ENCODE results near the gene SLC35E1. TPM values are rescaled to one million over a fixed set of nuclear protein-coding genes. Genes with fewer than 3 reads are reported as not detected.

SLC35E1 gene
- total RNA-seq, 1 experiment from 2014 or later: 61.0 TPM

GRCh38 chr19:16504271-16504670, 67.9 kb downstream of the SLC35E1 start:
- Histone ChIP-seq H3K9me3 (ENCODE audit: insufficient read depth, low read depth) (no peaks in the 10 kb centered on the region), H3K27ac (no peak overlapping the region), H3K36me3 (ENCODE audit: low read depth) (no peaks in the 10 kb centered on the region), H2AFZ (no peak overlapping the region), H3K79me2 (ENCODE audit: low read depth) (peaks cover 16% of the 10 kb centered on the region), H3F3A (ENCODE audit: insufficient read depth, low read depth) (peaks cover 10% of the 10 kb centered on the region), H4K20me1 (ENCODE audit: insufficient read depth) (no peaks in the 10 kb centered on the region), H3K27me3 (ENCODE audit: insufficient read depth, low read depth) (no peaks in the 10 kb centered on the region), H3K4me2 (no peak overlapping the region), H3K4me3 (no peak overlapping the region), H3K9me2 (ENCODE audit: insufficient read depth) (no peaks in the 10 kb centered on the region), H3K4me1 (replicated peaks; ENCODE audit: insufficient read depth) (peaks cover 8% of the 10 kb centered on the region)
- DNase-seq: no peak
- CTCF ChIA-PET: no interaction called here
- TF ChIP-seq CTCF (conservative IDR thresholded peaks at IDR 0.05): no peak
- no peak for TF ChIP-seq EZH2 (IDR thresholded peaks at IDR 0.05; ENCODE audit: low read depth)
- no TSS peak for BruUV-seq (replicated peaks)
- POLR2A ChIA-PET (ENCODE audit: unreplicated experiment): no interaction called here
- intact Hi-C loops (cut with micrococcal nuclease; ENCODE audit: unreplicated experiment): no loop called here

Other genes starting within 250 kb of the SLC35E1 start
- 1.6 and 2.0 TPM in 2 replicates for gene KLF2, start 247.6 kb downstream of the SLC35E1 start, total RNA-seq (2021)
- 40.9 and 49.0 TPM in 2 replicates for gene EPS15L1, start 100.4 kb downstream of the SLC35E1 start, total RNA-seq (2021)
- not detected in 2 replicates for gene CALR3, start 76.2 kb downstream of the SLC35E1 start, total RNA-seq (2021)
- 5.0 and 6.7 TPM in 2 replicates for gene C19orf44, start 76.0 kb downstream of the SLC35E1 start, total RNA-seq (2021)
- 47.7 and 52.9 TPM in 2 replicates for gene CHERP, start 30.0 kb downstream of the SLC35E1 start, total RNA-seq (2021)
- gene MED26, start 55.8 kb upstream of the SLC35E1 start, total RNA-seq (2021): 11.9 and 13.0 TPM in 2 replicates
- 69.7 and 72.9 TPM in 2 replicates for gene SMIM7, start 87.7 kb upstream of the SLC35E1 start, total RNA-seq (2021)
- gene TMEM38A, start 88.7 kb upstream of the SLC35E1 start, total RNA-seq (2021): 14.2 and 16.0 TPM in 2 replicates
- 3.0 and 5.0 TPM in 2 replicates for gene NWD1, start 147.4 kb upstream of the SLC35E1 start, total RNA-seq (2021)